Urothelium cell line (cell line): ENCODE data around the gene LRCH1.
"Not testable (repeated sequence)": the region's sequence is repeated elsewhere in the genome, so short reads cannot be mapped to it uniquely, and the experiment has no call there.

Experiments used
- DNase-seq: peaks from one replicate; pipeline ENCODE4 v3.0.0; 2011; ENCODE audit warnings: low spot score, mixed read lengths
- FAIRE-seq: peaks from 2 replicates; lab custom pipeline; 2011; peaks lifted over from hg19 to GRCh38; lab: Jason Lieb, UNC

LRCH1 gene

DNA sequence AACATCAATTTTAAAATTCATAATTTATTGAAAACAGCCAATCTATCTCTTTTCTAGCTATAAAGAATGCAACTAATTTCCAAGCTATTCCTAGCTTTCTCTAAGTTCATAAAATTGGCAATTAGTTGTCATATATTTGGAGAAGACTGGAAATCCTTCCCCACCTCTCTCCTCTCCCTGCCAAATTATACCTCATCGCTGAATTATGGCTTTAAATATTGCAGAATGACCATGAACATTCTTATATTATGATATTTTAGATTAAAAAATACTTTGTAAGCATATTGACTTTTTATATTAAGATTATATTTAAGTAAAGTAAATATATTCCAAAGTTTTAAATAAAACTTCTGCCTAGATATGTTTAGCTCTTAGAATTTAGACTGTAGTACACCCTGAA lies 185.8 kb downstream of the LRCH1 start:
- FAIRE-seq (no peak), DNase-seq (no peak)

DNA sequence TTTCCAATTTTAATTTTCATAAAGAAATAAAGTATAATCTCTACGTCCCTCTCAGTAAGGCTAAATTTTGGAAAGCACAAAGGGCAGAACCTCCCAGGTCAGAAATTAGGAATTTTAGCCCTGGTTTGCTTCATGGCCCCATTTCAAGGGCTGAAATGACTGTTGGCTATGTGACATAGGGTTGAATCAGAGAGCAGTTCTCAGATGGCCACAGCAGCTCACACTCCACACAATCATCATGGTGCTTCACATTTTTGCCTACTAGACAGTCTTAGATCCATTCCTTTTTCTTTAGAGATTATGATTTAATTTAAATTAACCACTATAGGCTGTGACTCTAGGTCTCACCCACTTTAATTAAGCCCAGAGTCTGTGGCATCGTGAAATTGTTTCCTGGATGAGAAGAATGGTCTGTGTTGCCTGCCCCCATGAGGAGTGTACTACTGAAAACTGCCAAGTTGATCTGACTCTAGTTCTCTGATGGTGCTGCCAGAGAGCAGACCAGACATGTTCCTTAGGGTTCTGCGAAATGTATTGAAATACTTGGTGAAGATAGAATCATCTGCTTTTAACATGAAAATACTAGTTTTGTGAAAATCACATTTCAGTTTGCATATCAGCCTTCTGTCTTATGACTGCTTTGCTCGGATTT lies 186.6 kb downstream of the LRCH1 start:
- FAIRE-seq (no peak), DNase-seq (no peak)

DNA sequence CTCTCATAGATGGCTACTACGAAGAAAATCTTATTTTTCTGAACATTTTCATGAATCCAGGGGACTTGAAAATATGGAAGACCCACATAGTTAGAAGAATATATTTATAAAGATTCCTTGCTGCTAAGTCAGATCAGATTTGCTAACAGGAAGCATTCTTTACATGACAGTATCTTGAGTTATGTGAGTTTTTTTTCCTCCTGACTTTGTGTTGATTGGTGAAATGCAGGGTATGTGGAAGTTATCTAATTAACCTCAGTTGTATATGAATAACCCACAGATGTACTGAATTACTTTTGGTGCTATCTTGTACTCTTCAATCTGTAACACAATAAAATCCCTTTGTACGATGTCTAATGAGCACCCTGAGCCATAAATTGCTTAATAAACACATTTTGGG lies 190.2 kb downstream of the LRCH1 start:
- DNase-seq (no peak), FAIRE-seq (no peak)

DNA sequence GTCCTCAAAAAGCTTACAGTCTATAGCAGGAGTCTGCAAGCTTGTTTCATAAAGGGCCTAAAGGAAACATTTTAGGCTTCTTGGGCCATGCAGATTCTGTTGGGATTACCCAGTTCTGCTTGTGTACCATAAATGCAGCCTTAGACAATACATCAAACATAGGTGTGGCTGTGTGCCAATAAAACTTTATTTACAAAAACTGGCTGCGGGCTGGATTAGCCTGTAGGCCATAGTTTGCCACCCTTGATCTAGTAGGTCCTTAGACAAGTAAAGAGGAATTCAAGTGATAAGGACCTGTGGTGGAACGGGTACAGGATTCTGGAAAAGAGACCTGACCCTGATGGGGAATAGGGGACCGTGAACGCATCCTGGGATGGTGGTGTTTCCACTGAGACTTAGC lies 192.1 kb downstream of the LRCH1 start:
- FAIRE-seq (no peak), DNase-seq (no peak)

DNA sequence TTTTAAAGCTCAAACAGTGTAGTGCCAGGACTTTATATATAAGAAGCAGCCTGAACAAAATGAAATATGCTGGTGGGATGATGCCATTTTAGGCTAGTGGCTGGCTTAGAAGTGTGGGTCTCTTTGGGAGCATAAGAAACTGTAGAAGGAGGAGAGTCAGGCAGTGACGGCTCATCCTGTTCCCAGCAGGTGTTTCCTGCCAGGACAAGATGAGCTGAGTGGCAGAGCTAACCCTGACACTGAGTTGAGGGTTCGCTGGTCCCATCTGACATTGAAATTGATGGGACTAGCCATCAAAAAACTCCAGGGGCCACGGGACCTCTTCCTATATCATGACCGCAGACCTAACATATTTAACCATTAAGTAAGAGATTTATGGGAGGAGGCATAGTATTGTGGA lies 192.7 kb downstream of the LRCH1 start:
- DNase-seq (no peak), FAIRE-seq (no peak)

DNA sequence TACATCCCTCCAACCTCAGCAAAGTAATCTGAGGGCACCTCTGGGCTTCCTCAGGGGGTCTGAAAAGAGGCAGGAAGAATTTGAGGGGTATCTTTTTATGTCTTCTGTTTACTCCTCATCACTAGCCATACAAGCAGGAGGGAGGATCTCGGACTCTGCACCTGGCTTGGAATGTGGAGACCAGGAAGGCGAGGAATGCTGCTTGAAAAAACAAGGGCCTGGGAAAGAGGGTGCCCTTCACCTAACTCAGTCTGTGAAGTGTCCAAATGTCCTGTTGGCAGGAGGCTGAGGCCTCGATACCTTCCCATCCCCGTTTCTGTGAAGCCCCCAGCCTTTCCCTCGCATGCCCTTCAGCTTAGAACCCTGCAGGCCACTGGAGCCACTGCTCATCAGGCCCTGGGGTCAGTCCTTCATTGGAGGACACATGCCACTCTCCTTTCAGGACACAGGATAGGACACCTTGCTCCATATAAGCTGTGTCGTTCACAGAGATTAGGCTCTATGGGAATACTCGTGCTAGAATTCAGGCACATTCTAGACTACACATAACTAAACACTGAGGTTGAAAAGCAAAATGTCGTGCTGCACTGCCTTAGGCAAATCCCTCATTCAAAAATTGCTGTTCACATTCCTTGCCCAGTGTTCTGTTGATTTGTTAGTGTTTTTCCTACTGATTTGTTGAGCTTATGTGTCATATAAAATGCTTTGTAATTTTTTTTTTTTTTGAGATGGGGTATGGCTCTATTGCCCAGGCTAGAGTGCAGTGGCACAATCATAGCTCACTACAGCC lies 194.3 kb downstream of the LRCH1 start:
- no peak for FAIRE-seq
- no peak for DNase-seq

DNA sequence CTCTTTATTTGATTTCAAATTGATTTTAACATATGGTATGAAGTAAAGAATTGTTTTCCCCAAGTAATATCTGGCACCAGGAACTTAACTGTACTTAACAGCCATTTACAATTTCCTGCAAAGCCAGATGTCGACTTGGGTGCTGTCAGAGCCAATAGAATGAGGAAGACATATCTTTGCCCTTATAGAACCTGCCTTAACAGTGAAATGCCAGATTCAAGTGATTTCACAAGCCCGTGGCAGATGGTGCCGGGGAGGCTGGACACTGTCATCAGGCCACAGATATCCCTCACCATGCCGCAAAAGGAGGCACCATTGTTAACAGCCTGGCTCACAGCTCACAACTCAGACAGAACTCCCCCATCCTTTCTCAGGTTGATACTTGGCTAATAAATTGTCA lies 195.3 kb downstream of the LRCH1 start:
- FAIRE-seq (no peak), DNase-seq (no peak)

DNA sequence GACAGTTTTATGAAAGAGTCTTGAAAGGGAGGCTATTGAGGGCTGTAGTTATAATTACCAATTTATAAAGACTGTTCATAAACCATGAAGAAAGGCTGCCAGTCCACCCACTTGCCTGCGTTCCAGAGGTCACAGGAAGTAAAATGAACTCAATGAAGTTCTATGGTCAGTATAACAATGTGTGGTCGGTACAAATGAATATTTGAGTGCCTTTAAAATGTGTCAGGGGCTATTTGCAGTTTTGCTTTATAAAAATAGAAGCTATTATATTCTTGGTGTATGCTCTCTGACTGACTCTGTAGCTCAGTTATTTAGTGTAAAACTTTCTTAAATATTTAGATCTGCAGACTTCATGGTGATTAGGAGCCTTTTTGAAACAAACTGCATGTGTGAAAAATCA lies 197.0 kb downstream of the LRCH1 start:
- FAIRE-seq: no peak
- DNase-seq: no peak

DNA sequence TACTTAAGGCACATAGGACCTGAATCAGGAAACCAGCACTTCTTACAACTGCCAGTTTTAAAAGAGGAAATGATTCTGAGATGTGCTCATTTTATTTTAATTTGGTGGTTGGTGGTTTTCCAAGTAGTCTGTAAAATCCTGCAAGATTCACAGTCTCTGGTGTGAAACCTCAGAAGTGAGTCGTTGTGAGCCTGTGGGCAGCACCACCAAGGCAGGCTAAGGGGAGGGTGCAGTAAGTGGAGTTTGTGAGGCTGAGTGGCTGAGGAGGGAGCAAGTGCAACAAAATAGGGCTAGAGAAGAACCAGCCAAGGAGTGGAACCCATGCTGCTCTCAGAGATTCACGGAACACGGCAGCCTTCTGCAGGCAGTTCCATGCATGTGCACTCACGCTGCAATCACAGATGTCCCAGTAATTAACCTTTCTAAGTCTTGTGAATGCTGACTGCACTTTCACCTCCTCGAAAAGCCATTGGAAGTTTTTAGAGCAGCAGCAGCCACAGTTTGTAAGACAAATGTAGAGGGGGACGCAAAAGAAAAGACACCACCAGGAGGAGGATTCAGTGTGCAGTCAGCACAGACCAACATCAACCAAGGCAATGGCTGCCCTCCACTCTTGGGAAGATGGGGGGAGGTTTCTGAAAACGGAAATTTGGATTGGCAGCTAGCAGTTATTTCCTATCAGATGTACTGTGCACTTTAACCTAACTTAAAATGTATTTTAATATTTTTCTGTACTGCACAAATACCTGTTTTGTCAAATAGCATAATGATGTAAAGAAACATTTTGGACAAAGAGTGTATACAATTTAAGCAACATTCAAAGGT lies 199.1 kb downstream of the LRCH1 start:
- no peak for DNase-seq
- FAIRE-seq: no peak

DNA sequence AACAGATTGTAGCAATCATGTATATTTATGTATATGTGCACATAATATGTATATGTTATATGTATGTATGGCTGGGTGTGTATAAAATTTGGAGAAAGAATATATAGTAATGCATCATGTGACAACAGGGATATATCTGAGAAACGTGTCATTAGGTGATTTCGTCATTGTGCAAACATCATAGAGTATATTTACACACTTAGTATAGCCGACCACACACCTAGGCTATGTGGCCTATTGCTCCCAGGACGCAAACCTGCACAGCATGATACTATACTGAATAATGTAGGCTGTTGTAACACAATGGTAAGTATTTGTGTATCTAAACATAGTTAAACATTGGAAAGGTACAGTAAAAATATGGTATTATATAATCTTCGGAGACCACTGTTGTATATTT lies 200.2 kb downstream of the LRCH1 start:
- no peak for FAIRE-seq
- no peak for DNase-seq

DNA sequence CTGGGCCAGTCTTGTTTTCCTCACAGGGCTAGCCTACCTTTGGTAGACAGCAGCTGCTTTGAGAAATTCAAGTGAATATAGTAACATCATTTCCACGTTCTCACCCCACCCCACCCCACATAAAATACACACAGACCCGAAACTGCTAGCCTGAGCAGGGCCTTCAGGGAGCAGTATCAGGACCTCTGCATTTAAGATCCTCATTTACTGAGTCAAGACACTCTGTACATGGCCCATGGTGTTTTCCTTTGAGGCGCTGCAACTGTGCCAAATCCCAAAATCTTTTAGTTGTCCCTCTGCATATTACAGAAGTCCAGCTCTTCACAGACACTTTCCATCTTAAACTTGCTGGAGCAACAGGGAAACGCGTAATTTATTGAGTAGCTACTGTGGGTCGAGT lies 200.9 kb downstream of the LRCH1 start:
- no peak for DNase-seq
- no peak for FAIRE-seq

DNA sequence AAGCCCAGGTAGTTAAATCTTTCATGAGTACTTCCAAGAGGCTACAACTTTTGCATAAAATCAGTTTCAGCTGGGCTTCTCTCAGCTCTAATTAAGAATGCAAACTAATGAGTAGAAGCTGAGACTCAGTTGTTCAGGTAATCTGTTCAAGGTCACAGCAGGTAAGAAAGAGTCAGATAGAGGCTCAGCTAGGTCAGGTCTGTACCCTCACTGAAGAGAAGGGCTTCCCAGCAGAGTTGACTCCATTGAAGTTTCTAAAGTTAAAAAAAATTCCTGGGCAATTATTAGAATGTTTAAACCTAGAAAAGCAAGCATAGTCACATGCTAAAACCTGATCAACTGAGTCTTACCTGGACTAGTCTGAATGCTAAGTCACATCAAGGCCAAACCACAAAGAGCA lies 201.8 kb downstream of the LRCH1 start:
- DNase-seq (no peak), FAIRE-seq (no peak)

DNA sequence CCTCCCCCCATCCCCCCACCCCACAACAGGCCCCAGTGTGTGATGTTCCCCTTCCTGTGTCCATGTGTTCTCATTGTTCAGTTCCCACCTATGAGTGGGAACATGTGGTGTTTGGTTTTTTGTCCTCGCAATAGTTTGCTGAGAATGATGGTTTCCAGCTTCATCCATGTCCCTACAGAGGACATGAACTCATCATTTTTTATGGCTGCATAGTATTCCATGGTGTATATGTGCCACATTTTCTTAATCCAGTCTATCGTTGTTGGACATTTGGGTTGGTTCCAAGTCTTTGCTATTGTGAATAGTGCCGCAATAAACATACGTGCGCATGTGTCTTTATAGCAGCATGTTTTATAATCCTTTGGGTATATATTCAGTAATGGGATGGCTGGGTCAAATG lies 202.5 kb downstream of the LRCH1 start:
- not testable (repeated sequence) for DNase-seq, FAIRE-seq

DNA sequence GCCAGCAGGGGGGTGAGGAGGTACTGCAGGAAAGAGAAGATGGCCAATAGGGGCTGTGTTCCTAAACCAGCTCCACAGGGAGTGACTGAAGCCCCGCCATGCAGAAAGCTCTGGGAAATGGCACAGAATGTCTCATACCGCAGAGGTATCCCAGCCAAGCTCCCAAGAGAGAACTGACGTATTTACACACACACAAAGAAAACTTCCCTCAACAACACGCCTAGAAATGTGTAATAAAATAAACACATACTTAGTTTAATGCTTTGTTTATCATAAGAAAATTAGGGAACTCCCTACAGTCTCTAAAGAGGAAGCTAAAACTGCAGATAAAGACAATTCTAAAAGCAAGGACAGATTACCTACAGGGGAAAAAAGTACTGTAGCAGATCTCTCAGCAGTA lies 204.0 kb downstream of the LRCH1 start:
- no peak for DNase-seq
- FAIRE-seq: no peak

DNA sequence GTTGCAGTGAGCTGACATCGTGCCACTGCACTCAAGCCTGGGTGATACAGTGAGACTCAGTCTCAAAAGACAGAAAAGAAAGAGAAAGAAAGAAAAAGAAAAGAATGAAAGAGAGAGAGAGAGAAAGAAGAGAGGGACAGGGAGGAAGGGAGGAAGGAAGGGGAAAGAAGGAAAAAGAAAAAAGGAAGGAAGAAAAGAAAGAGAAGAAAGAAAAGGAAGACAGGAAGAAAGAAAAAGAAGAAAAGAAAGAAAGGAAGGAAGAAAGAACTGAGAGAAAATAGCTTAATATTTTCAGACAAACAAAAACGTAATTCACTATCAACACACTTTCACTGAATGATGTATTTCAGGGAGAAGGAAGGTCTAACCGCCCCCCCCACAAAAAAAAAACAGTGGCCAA lies 204.7 kb downstream of the LRCH1 start:
- DNase-seq: no peak
- no peak for FAIRE-seq

DNA sequence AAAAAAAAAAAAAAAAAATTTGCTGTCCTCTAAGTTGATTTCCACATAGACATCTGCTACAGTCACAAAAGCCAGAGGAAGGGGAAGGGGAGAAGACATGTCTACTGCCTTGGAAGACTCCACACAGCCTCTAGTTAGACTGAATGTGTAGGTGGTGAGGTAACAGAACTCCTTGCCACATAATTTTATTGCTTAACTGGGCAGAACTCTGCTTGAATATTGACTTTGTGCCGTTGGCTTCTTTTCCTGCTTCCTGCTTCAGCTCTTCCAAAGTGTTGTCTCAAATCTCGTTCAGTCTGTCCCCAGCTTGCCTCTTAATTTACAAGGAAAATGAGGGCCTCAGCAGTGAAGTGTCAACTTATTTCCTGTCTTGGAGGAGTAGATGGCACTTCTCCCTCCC lies 206.9 kb downstream of the LRCH1 start:
- FAIRE-seq (no peak), DNase-seq (no peak)

DNA sequence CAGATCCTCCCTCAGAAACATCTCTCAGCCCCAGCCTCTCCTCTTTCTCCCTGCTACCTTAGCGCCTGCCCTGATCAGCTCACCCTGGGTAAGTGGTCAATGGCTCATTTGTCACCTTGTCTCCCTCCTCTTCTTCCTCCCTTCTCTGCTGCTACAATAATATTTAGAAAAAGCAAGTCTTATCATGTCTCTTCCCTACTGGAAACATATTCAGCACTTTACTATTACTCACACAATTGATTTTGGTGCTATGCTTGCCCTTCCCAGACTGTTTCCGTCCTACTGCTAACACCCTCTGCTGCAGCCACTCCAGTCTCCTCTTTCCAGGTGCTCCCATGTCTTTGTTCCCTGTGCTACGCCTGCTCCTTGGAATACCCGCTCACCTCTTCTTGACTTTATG lies 208.2 kb downstream of the LRCH1 start:
- DNase-seq (no peak), FAIRE-seq (no peak)

DNA sequence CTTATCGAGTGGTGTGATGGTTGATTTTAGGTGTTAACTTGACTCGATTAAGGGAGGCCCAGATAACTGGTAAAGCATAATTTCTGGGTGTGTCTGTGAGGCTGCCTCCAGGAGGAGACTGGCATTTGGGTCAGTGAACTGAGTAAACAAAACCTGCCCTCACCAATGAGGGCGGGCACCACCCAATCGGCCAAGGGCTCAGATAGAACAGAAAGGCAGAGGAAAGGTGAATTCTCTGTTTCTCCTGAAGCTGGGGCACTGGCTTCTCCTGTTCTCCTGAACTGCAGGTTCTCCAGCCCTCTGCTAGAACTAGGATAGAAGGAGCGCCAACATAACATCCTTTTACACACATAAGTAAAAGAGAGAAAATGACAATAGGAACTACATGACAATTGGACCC lies 208.9 kb downstream of the LRCH1 start:
- FAIRE-seq: no peak
- DNase-seq: no peak

DNA sequence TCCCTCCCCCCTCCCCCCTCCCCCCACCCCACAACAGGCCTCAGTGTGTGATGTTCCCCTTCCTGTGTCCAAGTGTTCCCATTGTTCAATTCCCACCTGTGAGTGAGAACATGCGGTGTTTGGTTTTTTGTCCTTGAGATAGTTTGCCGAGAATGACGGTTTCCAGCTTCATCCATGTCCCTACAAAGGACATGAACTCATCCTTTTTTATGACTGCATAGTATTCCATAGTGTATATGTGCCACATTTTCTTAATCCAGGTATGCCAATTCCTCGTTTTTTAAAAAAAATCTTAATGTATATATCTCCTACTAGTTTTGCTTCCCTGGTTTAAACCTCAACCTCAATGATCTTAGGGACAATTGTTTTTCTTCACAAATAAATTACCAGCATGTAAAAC lies 217.0 kb downstream of the LRCH1 start:
- not testable (repeated sequence) for DNase-seq, FAIRE-seq

DNA sequence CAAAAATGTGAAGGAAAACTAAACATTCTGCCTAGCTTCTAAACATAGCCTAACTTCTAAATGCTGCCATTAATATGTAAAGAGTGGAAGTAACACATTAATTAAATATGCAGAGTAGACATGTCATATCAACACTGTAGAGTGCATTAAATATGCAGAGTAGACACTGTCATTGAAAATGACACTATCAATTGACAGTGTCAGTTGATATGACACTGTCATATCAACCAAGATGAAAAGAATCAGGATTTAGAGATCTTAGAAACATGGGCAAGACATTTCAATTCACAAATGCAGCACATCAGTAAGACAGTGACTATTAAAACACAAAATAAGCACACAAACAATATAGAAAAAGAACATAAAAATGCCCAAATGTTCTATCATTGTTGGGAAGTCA lies 218.7 kb downstream of the LRCH1 start:
- DNase-seq: no peak
- no peak for FAIRE-seq

DNA sequence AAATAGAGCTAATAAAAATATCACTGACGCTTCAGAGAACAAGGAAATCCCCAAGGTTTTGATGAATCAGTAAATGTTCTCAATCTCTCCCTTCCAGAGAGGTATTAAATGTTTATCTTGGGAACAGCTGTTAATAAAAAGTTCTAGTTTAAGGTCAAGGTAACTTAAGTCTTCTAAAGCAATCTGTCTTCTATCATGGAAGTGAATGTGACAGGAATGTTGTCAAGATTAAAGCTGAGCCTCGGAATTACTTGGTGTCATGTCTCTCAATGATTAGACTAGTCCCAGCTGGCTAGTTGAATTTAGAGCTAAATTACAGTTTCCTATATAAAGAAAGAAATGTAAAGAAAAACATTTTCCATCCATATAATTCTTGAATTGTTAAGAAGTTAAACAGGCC lies 220.6 kb downstream of the LRCH1 start:
- FAIRE-seq: no peak

More for the DNA sequence above, 220.6 kb downstream of the LRCH1 start:
- no peak for DNase-seq
